Activated T-cell treated with anti-CD3 and anti-CD28 coated beads, Interleukin-2, amount 50 U/mL, for 48 hours (primary cell): ENCODE measurements around the gene API5.
A peak's percentile ranks its signal among the peaks of the same experiment; 100 is the strongest.
"Not testable (repeated sequence)": the region's sequence is repeated elsewhere in the genome, so short reads cannot be mapped to it uniquely, and the experiment has no call there.

Source experiments
- DNase-seq, 2 experiments: peaks; one replicate each; pipeline ENCODE4 v3.0.0-alpha.2; 2020

API5 gene

DNA sequence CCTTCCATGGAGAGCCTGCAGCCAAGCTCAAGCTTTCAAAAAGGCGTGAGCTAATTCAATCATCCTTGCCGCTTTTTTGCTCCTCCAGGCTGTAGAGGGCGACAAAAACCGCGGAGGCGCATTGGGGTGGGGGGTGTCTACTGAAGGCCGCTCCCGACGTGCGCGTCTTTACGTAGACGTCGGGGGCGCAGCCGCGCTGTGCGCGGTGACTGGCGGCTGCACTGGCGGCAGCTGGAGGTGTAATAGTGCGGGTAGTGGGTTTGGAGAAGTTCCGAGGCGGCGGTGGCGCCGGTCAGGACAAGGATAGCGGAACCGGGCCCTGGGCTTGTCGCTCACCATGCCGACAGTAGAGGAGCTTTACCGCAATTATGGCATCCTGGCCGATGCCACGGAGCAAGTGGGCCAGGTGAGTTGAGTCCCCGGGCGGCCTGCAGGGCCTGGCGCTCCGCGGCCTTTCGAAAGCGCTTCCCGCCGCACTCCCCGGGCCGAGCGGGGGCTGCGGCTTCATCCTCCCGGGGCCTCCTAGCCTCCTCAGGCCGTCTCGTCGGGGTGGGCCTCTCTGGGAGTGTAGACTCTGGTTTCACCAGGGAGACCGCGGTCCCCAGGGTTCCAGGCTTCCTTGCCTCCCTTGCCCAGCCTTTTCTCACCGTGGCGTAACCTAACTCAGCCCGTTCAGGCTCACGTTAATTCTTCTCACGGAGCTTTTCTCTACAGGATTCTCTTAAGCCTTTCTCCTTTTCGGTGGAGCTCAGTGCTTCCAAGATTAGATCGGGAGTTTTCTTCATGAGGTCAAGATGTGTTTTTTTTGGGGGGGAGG is at the start of gene API5:
TSS of gene API5 (plus strand) at position 206 of the 817 bp plus-strand sequence. CDS start at position 338, 132 bp downstream.
- peak; percentile 94 for DNase-seq

DNA sequence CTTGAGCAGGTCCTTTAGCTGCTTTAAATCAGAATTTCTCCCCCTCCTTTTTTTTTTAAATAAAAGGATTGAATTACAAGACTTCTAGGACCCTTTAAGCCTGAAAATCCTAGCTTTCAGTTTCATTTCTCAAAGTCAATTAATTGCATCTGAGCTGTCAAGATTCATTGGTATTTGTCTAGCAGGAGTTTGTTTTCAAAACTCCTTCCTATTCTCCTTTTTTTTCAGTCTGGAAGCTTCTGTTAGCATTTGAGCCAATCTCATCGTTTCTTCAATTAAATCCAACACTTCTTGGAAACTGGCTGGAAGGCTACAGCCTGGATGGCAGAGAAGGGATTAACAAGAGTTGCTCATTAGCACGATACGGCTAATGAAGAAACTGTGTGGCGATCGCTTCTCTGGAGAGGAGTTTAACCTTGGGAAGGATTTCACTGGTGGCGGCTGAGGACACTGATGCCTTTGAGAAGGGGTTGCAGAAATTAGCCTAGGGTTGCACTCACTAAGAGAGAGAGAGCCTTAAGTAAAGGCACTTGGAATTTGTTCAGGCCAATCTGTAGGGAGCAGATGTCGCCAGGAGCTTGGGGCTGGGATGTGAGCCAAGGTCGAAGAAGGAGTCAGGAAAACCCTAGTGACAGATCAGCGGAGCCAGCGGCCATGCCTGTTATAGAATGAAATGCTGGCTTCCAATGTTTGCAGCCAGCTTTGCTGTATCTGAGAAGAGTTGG is 43.8 kb upstream of the API5 start:
- DNase-seq, result no peak

DNA sequence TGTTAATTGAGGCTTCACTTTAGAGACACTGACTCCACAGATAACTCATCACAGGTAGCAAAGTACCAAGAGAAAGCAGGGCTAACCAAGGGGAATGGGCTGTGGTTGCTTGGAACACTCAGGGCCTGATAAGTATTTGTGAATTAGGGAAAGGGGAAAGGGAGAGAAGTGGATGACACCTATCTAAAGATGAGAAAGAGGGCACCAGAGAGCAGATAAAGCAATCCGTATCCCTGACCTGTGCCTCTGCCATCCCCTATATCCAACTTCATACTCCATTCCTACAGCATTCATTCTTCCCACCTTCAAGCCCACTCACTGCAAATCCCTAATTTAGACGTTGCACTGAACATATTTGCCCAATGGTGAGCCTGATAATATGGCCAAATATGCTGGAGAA is 43.0 kb upstream of the API5 start:
- DNase-seq, result no peak

DNA sequence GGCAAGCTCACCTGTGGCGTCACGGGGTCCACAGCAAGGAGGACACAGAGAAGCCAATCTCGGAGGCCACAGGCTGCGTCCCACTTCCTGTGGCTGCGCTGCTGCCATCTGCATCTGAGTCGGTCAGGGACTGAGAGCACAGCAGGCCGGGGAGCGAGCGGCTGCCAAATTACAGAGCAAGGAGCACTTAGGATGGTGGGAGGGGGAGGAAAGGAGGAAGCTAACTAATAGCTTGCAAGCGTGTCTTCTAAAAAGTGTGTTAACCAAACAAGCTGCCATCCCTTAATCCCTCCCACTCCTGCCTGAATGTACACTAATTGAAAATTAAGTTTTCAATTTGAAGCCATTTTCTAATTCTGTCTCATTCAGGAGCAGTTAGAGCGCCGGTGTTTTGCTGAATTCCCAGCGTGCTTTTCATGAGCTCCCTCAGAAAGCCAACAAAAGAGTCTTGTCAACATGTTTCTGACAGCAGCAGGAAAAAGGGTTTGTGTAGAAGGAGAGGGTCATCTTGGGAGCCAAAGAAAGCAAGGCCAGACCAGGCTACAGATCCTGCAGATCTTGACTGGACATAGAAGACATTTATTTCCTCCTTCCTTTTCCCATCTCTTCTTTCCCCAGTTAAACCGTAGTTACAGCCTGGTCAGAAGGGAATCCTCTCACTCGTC is 42.4 kb upstream of the API5 start:
- no peak for DNase-seq

DNA sequence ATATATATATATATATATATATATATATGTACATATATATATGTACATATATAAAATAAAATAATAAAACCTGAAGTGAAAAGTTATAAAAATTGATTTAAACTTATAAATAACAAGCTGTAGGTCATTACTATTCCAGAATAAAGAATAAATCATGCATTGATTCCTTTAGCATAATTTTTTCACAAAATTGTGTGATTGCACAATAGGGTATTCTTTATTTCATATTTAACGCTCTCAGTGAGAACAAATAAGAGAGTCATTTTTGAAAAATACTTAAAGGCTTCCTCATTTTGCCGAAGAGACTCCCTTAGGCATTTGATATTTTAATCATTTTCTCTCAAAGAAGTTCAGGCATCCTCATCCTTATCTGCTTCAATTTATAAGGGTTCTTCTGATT is 41.3 kb upstream of the API5 start:
- DNase-seq, result no peak

DNA sequence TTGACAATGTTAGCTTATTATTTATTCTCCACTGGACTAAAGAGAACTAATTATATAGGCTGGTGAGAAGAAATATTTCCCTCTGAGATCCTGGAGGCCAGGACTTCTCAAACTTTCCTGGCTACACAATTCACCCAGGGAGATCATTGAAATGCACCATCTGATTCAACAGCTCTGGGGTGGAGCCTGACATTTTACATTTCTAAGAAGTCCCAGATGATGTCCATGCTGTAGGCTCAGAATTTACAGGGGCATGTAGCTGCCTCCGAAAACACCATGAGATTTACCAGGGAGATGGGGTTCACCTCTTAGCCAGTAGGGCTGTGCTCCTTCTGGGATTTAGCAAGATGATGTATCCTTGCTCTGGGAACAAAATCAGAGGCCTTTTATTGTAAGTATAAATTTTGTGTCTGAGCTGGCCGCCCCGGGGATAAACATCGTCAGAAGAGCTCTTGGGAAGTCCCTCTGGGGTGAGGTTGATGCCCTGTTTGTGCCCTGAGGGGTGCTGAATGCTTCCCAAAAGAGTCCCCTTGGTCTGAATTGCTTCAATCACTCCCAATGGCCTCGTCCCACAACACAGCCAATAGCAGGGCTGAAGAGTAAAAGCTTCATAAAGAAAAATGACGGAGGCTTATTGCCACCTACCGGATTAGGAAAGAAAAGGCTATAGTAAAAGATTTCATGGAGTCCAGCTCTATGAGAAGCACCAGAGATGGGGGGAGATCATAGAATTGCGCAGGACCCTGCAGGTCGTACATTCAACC is 33.4 kb upstream of the API5 start:
- DNase-seq, result no peak

DNA sequence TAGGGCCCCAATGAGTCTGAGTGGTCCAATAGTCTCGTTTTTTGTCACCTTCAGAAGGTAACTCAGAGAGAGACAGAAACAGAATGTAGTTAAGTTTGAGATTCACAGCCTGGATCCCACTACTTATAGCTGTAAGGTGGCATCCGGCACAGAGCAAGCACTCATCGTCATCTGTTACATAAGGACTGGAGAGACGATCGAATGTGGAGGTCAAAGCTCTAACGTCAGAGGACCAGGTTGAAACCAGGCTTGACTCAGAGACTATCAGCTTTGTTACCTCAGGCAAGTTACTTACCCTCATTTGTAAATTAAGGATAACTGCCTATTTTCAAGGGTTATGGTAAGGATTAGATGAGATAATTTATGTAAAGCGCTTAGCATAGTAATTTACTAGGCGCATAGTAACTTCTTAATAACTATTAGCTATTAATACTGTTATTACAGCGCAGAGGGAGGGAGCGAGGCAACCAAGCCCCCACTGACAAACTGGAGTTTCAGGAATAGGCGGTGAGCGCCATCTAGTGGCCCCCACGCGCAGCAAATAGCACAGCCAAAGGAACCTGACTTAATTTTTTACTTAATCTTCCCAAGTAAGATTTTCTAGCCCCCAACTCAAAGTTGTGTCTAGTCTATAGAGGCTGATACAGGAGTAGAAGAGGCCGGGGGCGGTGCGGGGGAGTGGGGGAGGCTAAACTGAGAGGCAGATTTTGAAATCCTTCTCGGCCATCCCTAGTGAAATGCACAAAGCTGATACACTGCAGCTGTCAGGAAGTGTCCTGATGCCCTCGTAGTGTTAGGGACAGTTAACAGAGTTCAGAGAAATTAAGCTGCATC is 29.0 kb upstream of the API5 start:
- peak; percentile 44 to 60 for DNase-seq

DNA sequence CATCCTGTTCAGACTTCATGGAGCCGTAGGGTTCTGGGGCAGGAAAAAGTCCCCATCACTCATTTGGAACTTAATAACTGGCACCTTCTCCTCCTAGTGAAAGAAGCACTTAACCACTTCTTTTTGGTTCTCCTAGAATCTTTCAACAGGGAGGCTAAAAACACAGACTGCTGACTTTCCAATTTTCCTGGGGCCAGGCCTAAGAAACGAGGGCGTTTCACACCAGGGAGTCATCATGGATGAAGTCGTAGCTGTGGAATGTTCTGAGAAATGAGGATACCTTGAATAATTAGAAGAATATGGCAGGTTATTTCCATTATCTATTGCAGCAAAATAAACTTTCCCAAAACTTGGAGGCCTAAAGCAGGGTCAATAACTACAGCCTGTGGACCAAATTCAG is 26.0 kb upstream of the API5 start:
- DNase-seq, result no peak

DNA sequence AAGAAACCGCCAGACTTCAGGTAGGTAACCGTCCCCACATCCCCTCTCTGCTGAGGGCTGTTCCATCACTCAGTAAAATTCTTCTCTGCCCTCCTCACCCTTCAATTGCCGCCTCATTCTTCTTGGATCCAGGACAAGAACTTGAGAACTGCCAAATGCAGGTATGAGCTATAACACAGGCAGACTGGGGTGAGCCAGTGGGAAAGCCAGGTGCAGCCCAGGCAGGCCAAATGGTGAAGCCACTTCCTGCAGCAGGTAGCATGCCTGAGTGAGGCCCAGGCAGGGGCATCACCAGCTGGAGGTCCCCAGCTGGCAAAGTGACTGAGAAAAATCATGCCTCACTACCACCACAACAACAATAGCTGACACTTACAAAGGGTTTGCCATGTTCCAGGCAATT is 22.4 kb upstream of the API5 start:
- DNase-seq, result no peak

DNA sequence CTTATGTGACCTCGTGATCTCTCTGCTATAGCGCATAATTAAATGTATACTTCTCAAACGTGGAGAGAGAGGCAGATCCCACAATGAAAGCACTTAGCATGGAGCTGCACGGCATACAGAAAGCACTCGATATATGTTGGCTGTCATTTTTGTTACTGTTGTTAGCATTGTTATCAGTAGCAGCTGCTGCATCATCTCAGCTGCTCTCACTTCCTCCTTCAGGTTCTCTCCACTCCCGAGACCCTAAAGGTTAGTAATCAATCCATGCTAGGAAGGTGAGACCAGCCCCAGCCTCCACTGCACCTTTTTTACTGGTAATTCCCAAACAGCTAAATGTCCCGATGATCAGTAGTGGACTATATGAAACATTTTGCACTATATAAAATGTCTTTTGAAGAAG is 13.4 kb upstream of the API5 start:
- no peak for DNase-seq

DNA sequence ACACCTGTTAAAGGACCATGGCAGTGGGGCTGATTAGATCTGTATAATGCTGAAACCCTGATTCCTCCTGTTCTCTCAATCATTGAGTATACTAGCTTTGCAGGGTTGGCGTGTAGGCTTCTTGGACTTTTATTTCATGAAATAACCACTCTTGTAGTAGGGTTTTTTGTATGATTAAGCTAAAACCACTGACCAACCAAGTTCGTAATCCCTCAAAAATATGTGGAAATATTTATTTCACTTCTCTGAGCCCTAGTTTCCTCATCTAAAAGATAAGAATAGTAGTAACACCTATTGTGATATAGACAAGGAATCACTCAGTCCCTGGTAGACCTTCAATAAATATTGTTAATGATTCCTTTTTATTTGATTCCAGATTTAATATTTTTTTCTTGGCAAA is 4.2 kb downstream of the API5 start:
- DNase-seq, result no peak

DNA sequence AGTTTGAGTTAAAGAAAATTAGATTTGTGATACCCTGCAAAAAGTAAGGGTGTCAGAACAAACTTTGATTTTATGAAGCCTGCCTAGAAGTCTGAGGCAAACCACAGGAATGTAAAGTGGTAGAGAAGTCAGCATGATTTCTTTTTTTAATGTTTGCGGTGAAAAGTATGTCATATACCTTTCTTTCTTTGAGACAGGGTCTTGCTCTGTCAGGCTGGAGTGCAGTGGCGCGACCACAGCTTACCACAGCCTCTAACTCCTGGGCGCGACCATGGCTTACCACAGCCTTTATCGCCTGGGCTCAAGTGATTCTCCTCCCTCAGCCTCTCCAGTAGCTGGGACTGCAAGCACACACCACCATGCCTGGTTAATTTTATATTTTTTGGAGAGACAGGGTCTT is 4.7 kb downstream of the API5 start:
- DNase-seq, result peak; percentile 44 to 60

DNA sequence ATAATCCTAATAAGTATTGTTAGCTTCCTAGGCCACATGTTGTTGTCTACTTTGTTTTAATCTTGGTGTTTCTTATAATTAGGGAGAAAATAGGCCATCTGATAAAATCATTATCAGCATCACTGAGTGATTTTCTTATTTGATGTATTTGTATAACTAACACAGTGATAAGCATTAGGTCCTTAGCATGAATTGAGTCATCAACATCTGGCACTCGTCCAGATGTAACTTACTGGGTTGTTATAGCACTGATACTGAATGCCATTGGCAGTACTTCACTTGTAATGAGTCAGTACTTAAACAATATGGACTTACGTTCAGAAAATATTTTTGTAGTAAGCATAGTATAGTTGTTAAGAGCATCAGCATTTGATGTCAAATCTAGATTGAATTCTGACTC is 16.2 kb downstream of the API5 start:
- DNase-seq, result no peak

DNA sequence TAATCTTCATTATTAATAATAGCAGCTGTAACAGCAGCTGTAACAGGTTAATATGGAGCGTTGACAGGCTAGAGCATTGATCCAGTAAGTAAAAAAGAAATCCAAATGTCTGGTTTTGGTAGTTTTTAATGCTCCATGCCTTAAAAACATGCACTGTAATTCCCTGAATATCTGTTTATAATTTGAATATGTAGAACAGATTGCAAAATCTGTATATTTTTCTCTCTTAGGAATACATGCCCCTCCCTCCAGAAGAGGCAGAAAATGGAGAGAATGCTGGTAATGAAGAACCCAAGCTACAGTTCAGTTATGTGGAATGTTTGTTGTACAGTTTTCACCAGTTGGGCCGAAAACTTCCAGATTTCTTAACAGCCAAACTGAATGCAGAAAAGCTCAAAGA is 16.7 kb downstream of the API5 start:
- DNase-seq, result no peak

DNA sequence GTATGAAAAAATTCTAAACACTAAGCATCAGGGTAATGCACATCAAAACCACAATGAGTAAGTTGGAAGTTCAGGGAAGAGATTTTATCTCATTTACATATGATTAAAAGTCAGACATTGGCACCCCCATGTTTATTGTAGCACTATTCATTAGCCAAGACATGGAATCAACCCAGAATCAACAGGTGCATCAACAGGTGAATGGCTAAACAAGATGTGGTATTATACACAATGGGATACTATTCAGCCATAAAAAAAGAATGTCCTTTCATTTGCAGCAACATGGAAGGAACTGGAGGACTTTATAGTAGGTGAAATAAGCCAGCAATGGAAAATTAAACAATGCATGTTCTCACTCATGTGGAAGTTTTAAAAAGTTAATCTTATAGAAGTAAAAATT is 29.4 kb downstream of the API5 start:
- no peak for DNase-seq

DNA sequence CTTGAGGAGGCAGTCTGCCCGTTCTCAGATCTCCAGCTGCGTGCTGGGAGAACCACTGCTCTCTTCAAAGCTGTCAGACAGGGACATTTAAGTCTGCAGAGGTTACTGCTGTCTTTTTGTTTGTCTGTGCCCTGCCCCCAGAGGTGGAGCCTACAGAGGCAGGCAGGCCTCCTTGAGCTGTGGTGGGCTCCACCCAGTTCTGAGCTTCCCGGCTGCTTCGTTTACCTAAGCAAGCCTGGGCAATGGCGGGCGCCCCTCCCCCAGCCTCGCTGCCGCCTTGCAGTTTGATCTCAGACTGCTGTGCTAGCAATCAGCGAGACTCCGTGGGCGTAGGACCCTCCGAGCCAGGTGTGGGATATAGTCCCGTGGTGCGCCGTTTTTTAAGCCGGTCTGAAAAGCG is 39.6 kb downstream of the API5 start:
- not testable (repeated sequence) for DNase-seq

DNA sequence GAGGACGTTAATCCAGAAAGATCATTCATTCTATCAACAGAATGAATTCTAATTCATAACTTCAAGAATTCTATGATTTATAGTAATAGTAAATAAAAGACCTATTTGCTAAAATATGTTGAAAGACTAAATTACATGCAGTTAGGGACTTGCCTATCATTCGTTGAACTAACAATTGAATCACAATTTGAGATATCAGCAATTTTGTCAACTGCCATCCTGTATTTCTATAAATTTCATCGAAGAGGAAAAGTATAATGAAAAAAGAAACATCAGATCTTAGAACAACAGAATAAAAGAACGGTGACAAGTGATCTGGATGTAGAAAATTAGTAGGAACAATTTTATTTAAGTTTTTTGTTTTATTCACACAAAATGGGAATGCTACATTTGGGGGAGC is 42.5 kb downstream of the API5 start:
- no peak for DNase-seq

DNA sequence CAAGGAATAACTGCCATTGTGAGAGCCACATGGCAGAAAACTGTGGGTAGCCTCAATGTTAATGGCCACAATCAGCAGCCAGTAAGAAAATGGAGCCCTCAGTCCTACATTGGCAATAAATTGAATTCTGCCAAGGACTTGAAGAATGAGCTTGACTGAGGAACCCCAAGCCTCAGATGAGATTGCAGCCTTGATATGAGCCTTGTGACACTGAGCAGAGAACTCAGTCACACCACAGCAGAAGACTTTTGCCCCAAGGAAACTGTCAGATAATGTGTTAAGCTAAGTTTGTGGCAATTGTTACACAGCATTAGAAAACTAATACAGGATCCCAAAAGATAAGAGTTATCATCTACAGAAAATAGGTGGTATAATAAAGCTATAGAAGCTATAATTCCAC is 44.5 kb downstream of the API5 start:
- DNase-seq, result no peak

DNA sequence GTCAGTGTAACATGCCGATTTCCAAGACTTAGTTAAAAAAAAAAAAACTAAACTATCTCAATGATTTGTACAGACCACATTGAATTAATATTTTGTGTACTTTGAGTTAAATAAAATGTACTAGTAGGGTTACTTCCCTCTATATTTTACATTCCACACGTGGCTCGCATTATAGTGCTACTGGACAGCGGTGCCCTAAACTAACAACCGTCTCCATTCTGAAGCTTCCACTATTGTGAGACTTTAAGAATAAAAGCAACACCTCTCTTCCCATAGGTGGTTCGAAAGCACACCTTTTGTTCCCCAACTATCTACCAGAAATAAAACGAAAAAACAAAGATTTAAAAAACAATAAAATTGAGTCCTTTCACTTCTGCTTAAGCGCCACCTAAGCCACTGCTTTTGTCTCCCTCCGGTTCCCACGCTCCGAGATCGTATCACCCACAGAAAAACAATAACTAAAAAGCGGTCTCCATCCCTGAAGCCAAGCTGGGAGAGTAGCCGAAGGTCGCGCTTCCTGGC is 46.5 kb downstream of the API5 start:
- DNase-seq, result no peak

DNA sequence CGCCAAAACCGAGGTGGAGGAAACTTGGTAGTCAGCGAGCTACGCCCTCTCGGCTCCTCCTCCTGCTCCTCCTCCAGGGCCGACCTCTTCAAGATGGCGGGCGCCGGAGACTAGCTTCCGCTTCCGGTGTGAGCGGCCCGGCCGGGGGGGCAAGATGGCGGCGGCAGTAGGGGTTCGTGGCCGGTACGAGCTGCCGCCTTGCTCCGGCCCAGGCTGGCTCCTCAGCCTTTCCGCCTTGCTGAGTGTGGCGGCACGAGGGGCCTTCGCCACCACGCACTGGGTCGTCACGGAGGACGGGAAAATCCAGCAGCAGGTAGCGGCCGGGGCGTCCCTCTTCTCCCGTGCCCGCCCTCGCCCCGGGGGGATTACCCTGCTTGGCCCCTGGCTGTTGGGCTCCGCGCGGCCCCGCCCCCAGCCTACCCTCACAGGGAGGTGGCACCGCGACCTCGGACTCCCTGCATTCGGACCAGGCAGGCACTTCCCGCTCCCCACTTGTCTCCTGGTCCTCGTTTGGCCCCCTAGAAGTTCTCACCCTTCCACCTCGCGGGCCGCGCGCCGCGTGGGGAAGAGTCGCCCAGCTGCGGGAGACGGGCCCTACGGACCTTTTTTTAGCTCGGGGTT is 47.1 kb downstream of the API5 start, which contains the start of gene TTC17:
TSS of gene TTC17 (plus strand) at position 120 of the 621 bp plus-strand sequence. CDS start at position 155, 35 bp downstream.
- peak; percentile 94 to 95 for DNase-seq

DNA sequence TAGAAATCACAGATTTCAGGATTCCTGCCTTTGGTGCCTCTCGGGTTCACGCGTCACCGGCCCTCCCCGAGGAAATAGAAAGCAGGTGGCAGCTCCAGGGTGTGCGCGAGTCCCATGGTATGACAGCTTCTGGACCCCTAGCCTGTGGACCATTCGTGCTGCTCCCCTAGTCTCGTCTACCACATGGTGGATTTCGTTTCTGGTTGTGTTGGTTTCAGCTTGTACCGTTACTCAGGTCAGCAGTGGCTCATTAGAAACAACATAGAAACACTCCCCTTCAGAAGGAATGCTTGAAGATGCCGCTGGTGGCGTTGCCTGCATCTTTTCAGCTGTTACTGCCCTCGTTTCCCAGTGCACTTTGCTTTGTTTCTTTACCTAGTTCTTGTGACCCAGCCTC is 47.6 kb downstream of the API5 start:
- no peak for DNase-seq
